K562 (cell line): Measurements from ENCODE around the gene DCTN5. TPM values are rescaled to one million over a fixed set of nuclear protein-coding genes. Genes with fewer than 3 reads are reported as not detected.
A peak's percentile ranks its signal among the peaks of the same experiment; 100 is the strongest.

Experiments
- CBX8 ChIP-seq: fragments of 200-600 bp; sonication (generic); IDR thresholded peaks from 2 replicates; pipeline ENCODE4 v1.6.1; 2012; ENCODE audit warnings: borderline replicate concordance, mixed run types, low read depth, mild to moderate bottlenecking, moderate library complexity, mixed read lengths, low read length, control low read depth, inconsistent platforms; ENCODE audit not compliant: poor library complexity, severe bottlenecking; ENCODE audit errors: extremely low read depth
- ELK3 ChIP-seq: fragments of 450-650 bp; formaldehyde crosslinking; IDR thresholded peaks from 2 replicates; pipeline ENCODE4 v1.4.0; 2020; ENCODE audit warnings: mild to moderate bottlenecking
- EZH2 ChIP-seq: IDR thresholded peaks from 2 replicates; pipeline ENCODE4 v1.6.1; 2012; ENCODE audit warnings: low read depth, mild to moderate bottlenecking, inconsistent platforms, low read length, borderline replicate concordance
- HMG20A ChIP-seq: fragments of 450-650 bp; formaldehyde crosslinking; conservative IDR thresholded peaks from 2 replicates; pipeline ENCODE4 v1.4.0; 2020; ENCODE audit warnings: mild to moderate bottlenecking, mixed read lengths
- HNRNPLL ChIP-seq: fragments of 200-400 bp; formaldehyde crosslinking; IDR thresholded peaks from 2 replicates; pipeline ENCODE4 v1.6.1; 2017; ENCODE audit warnings: low read length, low read depth, mild to moderate bottlenecking; ENCODE audit not compliant: poor library complexity, severe bottlenecking
- KDM4B ChIP-seq, 2 experiments: fragments of 450-650 bp in 1 of 2; sonication (generic) in 1 of 2; IDR thresholded peaks; 2 replicates each; pipeline ENCODE4 v1.6.1; 2016 to 2017; ENCODE audit warnings: borderline replicate concordance in 2 of 2, antibody characterized with exemption in 1 of 2, low read depth in 1 of 2, mild to moderate bottlenecking in 1 of 2
- MYBL2 ChIP-seq, 2 experiments: fragments of 450-650 bp in 1 of 2; sonication (generic) in 1 of 2; formaldehyde crosslinking in 1 of 2; IDR thresholded peaks; 2 replicates each; pipeline versions ENCODE4 v1.6.1 to v1.8.1; 2017 to 2022; ENCODE audit warnings: borderline replicate concordance in 1 of 2, inconsistent platforms in 1 of 2, low read depth in 1 of 2, mild to moderate bottlenecking in 1 of 2, missing genetic modification reagents in 1 of 2, moderate library complexity in 1 of 2
- NEUROD1 ChIP-seq: fragments of 150-350 bp; IDR thresholded peaks from 2 replicates; pipeline ENCODE4 v1.6.1; 2014; ENCODE audit warnings: borderline replicate concordance, low read length, low read depth; ENCODE audit not compliant: partially characterized antibody
- POLR2AphosphoS2 ChIP-seq: IDR thresholded peaks from 2 replicates; pipeline ENCODE4 v1.6.1; 2012; ENCODE audit warnings: low read length, improper control_type of control experiment
- U2AF1 ChIP-seq: fragments of 200-400 bp; formaldehyde crosslinking; optimal IDR thresholded peaks from 2 replicates; pipeline ENCODE3; 2017; ENCODE audit warnings: mild to moderate bottlenecking, low read depth, low read length, moderate library complexity
- ZBTB11 ChIP-seq, 3 experiments: fragments of 200-800 bp in 1 of 3; fragments of 250-450 bp in 1 of 3; fragments of 450-650 bp in 1 of 3; sonication (Bioruptor Pico) in 1 of 3; sonication (Bioruptor generic) in 1 of 3; formaldehyde crosslinking in 1 of 3; IDR thresholded peaks; 2 replicates each; pipeline versions ENCODE4 v1.6.1 to v1.8.0; 2016 to 2022; ENCODE audit warnings: mild to moderate bottlenecking in 2 of 3, missing genetic modification characterization in 2 of 3, missing compliant biosample characterization in 1 of 3, moderate library complexity in 1 of 3
- ZFPM2 ChIP-seq: fragments of 250-450 bp; sonication (Bioruptor Pico); IDR thresholded peaks from 2 replicates; pipeline ENCODE4 v1.5.1; 2022; ENCODE audit warnings: mild to moderate bottlenecking
- ZNF384 ChIP-seq: IDR thresholded peaks from 2 replicates; pipeline ENCODE4 v1.6.1; 2012; ENCODE audit warnings: low read depth, low read length, improper control_type of control experiment
- ZNF609 ChIP-seq: sonication (generic); formaldehyde crosslinking; IDR thresholded peaks from 2 replicates; pipeline ENCODE4 v1.8.1; 2023; ENCODE audit warnings: missing genetic modification reagents, mild to moderate bottlenecking, borderline replicate concordance
- ZNF717 ChIP-seq: fragments of 250-450 bp; sonication (Bioruptor Pico); IDR thresholded peaks from 2 replicates; pipeline ENCODE4 v1.5.0; 2021
- polyA plus RNA-seq, 8 experiments: library from polyadenylated mRNA; depleted of rRNA in 4 of 8; stranded (reverse) in 5 of 8; unstranded in 3 of 8; fragments of >200 nt; fragmentation: Nextera tagmentation in 2 of 8; fragmentation: Illumina TruSeq in 1 of 8; extraction: Ambion mirVana in 2 of 8; extraction: Trizol in 1 of 8; gene quantifications; 2 replicates each; pipeline versions ENCODE4 v1.2.1 to v1.2.3, GENCODE V29; 2011 to 2014; ENCODE audit warnings: inconsistent platforms in 1 of 8, missing spikeins in 1 of 8
- total RNA-seq, 7 experiments: library from RNA; depleted of rRNA in 6 of 7; stranded (reverse); fragments of >200 nt in 6 of 7; fragmentation: Illumina TruSeq in 2 of 7; extraction: Trizol in 2 of 7; gene quantifications; 2 replicates each; pipeline versions ENCODE4 v1.2.1 to v1.2.3, GENCODE V29; 2011 to 2021; ENCODE audit warnings: low replicate concordance in 1 of 7

DCTN5 gene
- total and polyA plus RNA-seq, 9 of the 15 experiments (the other 6 are each of a cell fraction or from before 2014, with no cell fraction given), result 35.8 to 149 (median 75.9) TPM

- TF ChIP-seq ZNF609 (CRISPR knock-in tag), result no peak
- no peak for TF ChIP-seq MYBL2 (IDR thresholded peaks at IDR 0.05; ENCODE audit: low read depth)
- no peak for TF ChIP-seq MYBL2 (CRISPR knock-in tag; IDR thresholded peaks at IDR 0.05; ENCODE audit: borderline replicate concordance)
- TF ChIP-seq ELK3 (CRISPR knock-in tag), result no peak
- TF ChIP-seq HNRNPLL, result peak; percentile 82
- peak in 1 of 2 experiments; percentile 73; a peak in 1 of 4 replicates for TF ChIP-seq KDM4B (IDR thresholded peaks at IDR 0.05; ENCODE audit: borderline replicate concordance in 2 of 2, low read depth in 1 of 2)
- peak; percentile 75 for TF ChIP-seq NEUROD1
- peak; percentile 77 for TF ChIP-seq U2AF1
- no peak for TF ChIP-seq HMG20A (CRISPR knock-in tag)
- peak; percentile 13; the same call in 1 of the 2 replicates for TF ChIP-seq ZNF384
- TF ChIP-seq POLR2AphosphoS2, result no peak
- no peak for TF ChIP-seq ZFPM2 (CRISPR knock-in tag)
- peak in 1 of 3 experiments; percentile 75; a peak in 1 of 6 replicates for TF ChIP-seq ZBTB11 (CRISPR knock-in tag; IDR thresholded peaks at IDR 0.05)
- TF ChIP-seq CBX8, result no peak
- TF ChIP-seq EZH2, result no peak
- TF ChIP-seq ZNF717 (CRISPR knock-in tag), result no peak
These were observed 45.1 kb upstream of the DCTN5 start, which contains the start of gene NDUFAB1 (continued) for GRCh38 chr16:23595951-23596720.
